ENCODE results near the gene LIPF. TPM values are rescaled to one million over a fixed set of nuclear protein-coding genes. Genes with fewer than 3 reads are reported as not detected.

Gene LIPF
- total RNA-seq, 1 experiment from 2014 or later: not detected

DNA sequence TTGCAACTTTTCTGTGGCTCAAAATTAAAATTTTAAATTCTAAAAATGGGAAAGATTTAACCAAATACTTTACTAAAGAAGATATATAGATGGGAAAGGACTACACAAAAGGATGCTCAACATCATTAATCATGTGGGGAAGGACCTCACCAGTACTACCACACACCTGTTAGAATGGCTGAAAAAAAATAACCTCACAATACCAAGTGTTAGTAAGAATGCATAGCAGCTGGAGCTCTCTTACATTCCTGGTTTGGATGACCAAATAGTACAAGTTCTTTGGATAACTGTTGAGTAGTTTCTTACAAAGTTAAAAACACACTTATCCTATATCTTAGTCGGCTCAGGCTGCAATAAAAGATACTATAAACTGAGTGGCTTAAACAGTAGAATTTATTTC, 43.8 kb upstream of the LIPF start:
- Histone ChIP-seq H2AFZ (ENCODE audit: low read depth, low read length, poor library complexity, severe bottlenecking) (no peak overlapping the region), H3K9me3 (ENCODE audit: control insufficient read depth in 1 of 2, insufficient read depth in 1 of 2, low read depth in 1 of 2, low read length in 2 of 2) (no peaks in the 10 kb centered on the region), H3K36me3 (ENCODE audit: control insufficient read depth in 1 of 2, insufficient read depth in 2 of 2, low read length in 2 of 2) (no peaks in the 10 kb centered on the region), H3K27ac (ENCODE audit: low read depth, low read length) (no peak overlapping the region), H4K20me1 (ENCODE audit: insufficient read depth) (no peaks in the 10 kb centered on the region), H3K4me2 (ENCODE audit: low read length) (no peak overlapping the region), H3K4me1 (ENCODE audit: control insufficient read depth in 1 of 2, insufficient read depth in 2 of 2, low read length in 2 of 2) (no peaks in the 10 kb centered on the region), H3K79me2 (ENCODE audit: insufficient read depth, low read length) (no peaks in the 10 kb centered on the region), H3K9me2 (ENCODE audit: insufficient read depth) (no peaks in the 10 kb centered on the region), H3K27me3 (ENCODE audit: insufficient read depth, low read length) (no peaks in the 10 kb centered on the region), H3K9ac (ENCODE audit: low read length) (no peak overlapping the region), H3K4me3 (replicated peaks in 1 of 2; ENCODE audit: low read depth in 1 of 2, low read length in 2 of 2) (no peak overlapping the region)
- BruUV-seq (replicated peaks): no TSS peak
- RAD21 ChIA-PET (ENCODE audit: low non-redundant PET in 1 of 2, low total read pairs in 2 of 2, uncharacterized antibody in 2 of 2, unreplicated experiment in 2 of 2): no interaction called here
- DNase-seq (ENCODE audit: low read depth, low spot score): no peak
- POLR2A ChIA-PET: no interaction called here
- CTCF ChIA-PET: no interaction called here
- no peak for TF ChIP-seq CTCF (IDR thresholded peaks at IDR 0.05 in 2 of 3, conservative IDR thresholded peaks at IDR 0.05 in 1 of 3; ENCODE audit: borderline replicate concordance in 1 of 3, insufficient read depth in 1 of 3, low read depth in 2 of 3, low read length in 2 of 3)
- intact Hi-C loops (cut with micrococcal nuclease): no loop called here
- ATAC-seq: no peak

- Histone ChIP-seq H3K9me2 (ENCODE audit: insufficient read depth) (no peaks in the 10 kb centered on the region), H3K9me3 (ENCODE audit: control insufficient read depth in 1 of 2, insufficient read depth in 1 of 2, low read depth in 1 of 2, low read length in 2 of 2) (no peaks in the 10 kb centered on the region), H3K27me3 (ENCODE audit: insufficient read depth, low read length) (no peaks in the 10 kb centered on the region), H3K36me3 (ENCODE audit: control insufficient read depth in 1 of 2, insufficient read depth in 2 of 2, low read length in 2 of 2) (no peaks in the 10 kb centered on the region), H3K4me2 (ENCODE audit: low read length) (no peak overlapping the region), H3K9ac (ENCODE audit: low read length) (no peak overlapping the region), H3K27ac (ENCODE audit: low read depth, low read length) (no peak overlapping the region), H3K4me1 (ENCODE audit: control insufficient read depth in 1 of 2, insufficient read depth in 2 of 2, low read length in 2 of 2) (no peaks in the 10 kb centered on the region), H2AFZ (ENCODE audit: low read depth, low read length, poor library complexity, severe bottlenecking) (no peak overlapping the region), H4K20me1 (ENCODE audit: insufficient read depth) (no peaks in the 10 kb centered on the region), H3K79me2 (ENCODE audit: insufficient read depth, low read length) (no peaks in the 10 kb centered on the region), H3K4me3 (replicated peaks in 1 of 2; ENCODE audit: low read depth in 1 of 2, low read length in 2 of 2) (no peak overlapping the region)
- no peak for ATAC-seq
- ChIA-PET RAD21 (ENCODE audit: low non-redundant PET in 1 of 2, low total read pairs in 2 of 2, uncharacterized antibody in 2 of 2, unreplicated experiment in 2 of 2) (no interaction called here), CTCF (no interaction called here), POLR2A (no interaction called here)
- BruUV-seq (replicated peaks): no TSS peak
- no peak for DNase-seq (ENCODE audit: low read depth, low spot score)
- intact Hi-C loops (cut with micrococcal nuclease): no loop called here
- TF ChIP-seq YY1 (IDR thresholded peaks at IDR 0.05; ENCODE audit: extremely low read depth, insufficient replicate concordance, low read depth, low read length) (no peak), JUND (IDR thresholded peaks at IDR 0.05) (no peak), RAD21 (IDR thresholded peaks at IDR 0.05; ENCODE audit: low read depth) (no peak), CTCF (IDR thresholded peaks at IDR 0.05 in 2 of 3, conservative IDR thresholded peaks at IDR 0.05 in 1 of 3; ENCODE audit: borderline replicate concordance in 1 of 3, insufficient read depth in 1 of 3, low read depth in 2 of 3, low read length in 2 of 3) (no peak), SP1 (IDR thresholded peaks at IDR 0.05; ENCODE audit: low read depth) (no peak), POLR2AphosphoS5 (IDR thresholded peaks at IDR 0.05; ENCODE audit: low read depth, low read length) (no peak), ELF1 (IDR thresholded peaks at IDR 0.05; ENCODE audit: borderline replicate concordance, low read depth) (no peak), REST (IDR thresholded peaks at IDR 0.05; ENCODE audit: low read depth) (no peak), CBX3 (IDR thresholded peaks at IDR 0.05; ENCODE audit: low read depth) (no peak), TCF7L2 (IDR thresholded peaks at IDR 0.05; ENCODE audit: borderline replicate concordance, extremely low read depth, insufficient read depth, insufficient read length) (no peak), MAX (IDR thresholded peaks at IDR 0.05) (no peak), SRF (IDR thresholded peaks at IDR 0.05; ENCODE audit: low read depth) (no peak), EZH2phosphoT487 (IDR thresholded peaks at IDR 0.05; ENCODE audit: borderline replicate concordance) (no peak)
These were observed 40.4 kb upstream of the LIPF start for GRCh38 chr10:88623835-88624234.

Measured in HCT116 (cell line).